GM12892 (cell line): ENCODE measurements around the gene SLC6A8.
"Not testable (repeated sequence)": the region's sequence is repeated elsewhere in the genome, so short reads cannot be mapped to it uniquely, and the experiment has no call there.

Experiments used
- DNase-seq: peaks from one replicate; pipeline ENCODE4 v3.0.0; 2011; ENCODE audit not compliant: insufficient read length
- FAIRE-seq: peaks from 2 replicates; lab custom pipeline; 2011; peaks lifted over from hg19 to GRCh38; lab: Jason Lieb, UNC
- POLR2A ChIP-seq: IDR thresholded peaks from 2 replicates; pipeline ENCODE4 v1.6.1; 2011; ENCODE audit warnings: low read depth, low read length, control low read depth
- POLR2AphosphoS5 ChIP-seq: IDR thresholded peaks from 2 replicates; pipeline ENCODE4 v1.6.1; 2011; ENCODE audit warnings: low read depth, low read length, control low read depth
- TAF1 ChIP-seq: IDR thresholded peaks from 2 replicates; pipeline ENCODE4 v1.6.1; 2011; ENCODE audit warnings: low read depth, mild to moderate bottlenecking, control low read depth, low read length, borderline replicate concordance

Gene SLC6A8

GRCh38 chrX:153684467-153685155, 3.1 kb upstream of the SLC6A8 start:
- TF ChIP-seq POLR2A (no peak), TAF1 (no peak), POLR2AphosphoS5 (no peak)
- no peak for FAIRE-seq
- DNase-seq: no peak

GRCh38 chrX:153685156-153685536, 2.6 kb upstream of the SLC6A8 start:
- no peak for DNase-seq
- TF ChIP-seq TAF1: no peak
- TF ChIP-seq POLR2AphosphoS5: no peak
- no peak for FAIRE-seq

GRCh38 chrX:153685751-153686696, 1.7 kb upstream of the SLC6A8 start:
- DNase-seq: no peak
- no peak for FAIRE-seq
- no peak for TF ChIP-seq TAF1
- TF ChIP-seq POLR2AphosphoS5: no peak

- DNase-seq (no peak), FAIRE-seq (no peak)
- TF ChIP-seq POLR2A (no peak), POLR2AphosphoS5 (no peak), TAF1 (no peak)
Observed at GRCh38 chrX:153686711-153687110, 1.0 kb upstream of the SLC6A8 start.

- FAIRE-seq: no peak
- DNase-seq: no peak
- no peak for TF ChIP-seq TAF1
- TF ChIP-seq POLR2A: no peak
- TF ChIP-seq POLR2AphosphoS5: no peak
Observed at GRCh38 chrX:153688071-153688470, 345 bp downstream of the SLC6A8 start.

GRCh38 chrX:153688506-153688905, 780 bp downstream of the SLC6A8 start:
- DNase-seq (no peak), FAIRE-seq (no peak)
- TF ChIP-seq TAF1 (no peak), POLR2A (no peak), POLR2AphosphoS5 (no peak)

- no peak for DNase-seq
- TF ChIP-seq POLR2A: no peak
- TF ChIP-seq POLR2AphosphoS5: no peak
- TF ChIP-seq TAF1: no peak
- FAIRE-seq: no peak
Observed at GRCh38 chrX:153688911-153689590, 1.3 kb downstream of the SLC6A8 start.

- FAIRE-seq: no peak
- TF ChIP-seq TAF1 (no peak), POLR2AphosphoS5 (no peak), POLR2A (no peak)
- no peak for DNase-seq
Observed at GRCh38 chrX:153689654-153690465, 2.1 kb downstream of the SLC6A8 start.

GRCh38 chrX:153690466-153690865, 2.7 kb downstream of the SLC6A8 start:
- no peak for TF ChIP-seq POLR2AphosphoS5
- TF ChIP-seq POLR2A: no peak
- no peak for TF ChIP-seq TAF1
- DNase-seq: no peak
- no peak for FAIRE-seq

GRCh38 chrX:153691032-153691827, 3.5 kb downstream of the SLC6A8 start:
- DNase-seq, FAIRE-seq: not testable (repeated sequence)
